ENCODE measurements around the gene B4GALNT3.

- TF ChIP-seq CTCF (IDR thresholded peaks at IDR 0.05; ENCODE audit: low read length): no peak
- TF ChIP-seq EZH2 (IDR thresholded peaks at IDR 0.05; ENCODE audit: borderline replicate concordance, low read length): no peak
Observed at GRCh38 chr12:414859-415258, 44.9 kb upstream of the B4GALNT3 start.

Measured in OCI-LY1 (cell line).